PFSK-1 (cell line): Measurements from ENCODE around the gene WDR33.

Source experiments
- FOXP2 ChIP-seq: optimal IDR thresholded peaks from 2 replicates; pipeline ENCODE3; 2011; ENCODE audit warnings: borderline replicate concordance, control low read depth, inconsistent platforms; ENCODE audit not compliant: insufficient read depth; ENCODE audit errors: extremely low read length, extremely low read depth
- POLR2AphosphoS5 ChIP-seq: IDR thresholded peaks from 2 replicates; pipeline ENCODE4 v1.6.1; 2012; ENCODE audit warnings: low read depth, mild to moderate bottlenecking, control low read depth, low read length, moderate library complexity
- REST ChIP-seq, 2 experiments: IDR thresholded peaks; 2 replicates each; pipeline versions ENCODE4 v1.6.1 to v1.8.0; 2011 to 2012; ENCODE audit warnings: low read depth in 2 of 2, low read length in 2 of 2, control low read depth in 1 of 2, inconsistent platforms in 1 of 2, mild to moderate bottlenecking in 1 of 2, moderate library complexity in 1 of 2; ENCODE audit not compliant: insufficient read depth in 1 of 2
- SIN3A ChIP-seq: IDR thresholded peaks from 2 replicates; pipeline ENCODE4 v1.6.1; 2012; ENCODE audit warnings: mild to moderate bottlenecking, low read length, moderate library complexity, borderline replicate concordance; ENCODE audit not compliant: insufficient read depth
- TAF1 ChIP-seq: IDR thresholded peaks from 2 replicates; pipeline ENCODE4 v1.6.1; 2012; ENCODE audit warnings: low read length, control low read depth, borderline replicate concordance; ENCODE audit not compliant: insufficient read depth

Gene WDR33

DNA sequence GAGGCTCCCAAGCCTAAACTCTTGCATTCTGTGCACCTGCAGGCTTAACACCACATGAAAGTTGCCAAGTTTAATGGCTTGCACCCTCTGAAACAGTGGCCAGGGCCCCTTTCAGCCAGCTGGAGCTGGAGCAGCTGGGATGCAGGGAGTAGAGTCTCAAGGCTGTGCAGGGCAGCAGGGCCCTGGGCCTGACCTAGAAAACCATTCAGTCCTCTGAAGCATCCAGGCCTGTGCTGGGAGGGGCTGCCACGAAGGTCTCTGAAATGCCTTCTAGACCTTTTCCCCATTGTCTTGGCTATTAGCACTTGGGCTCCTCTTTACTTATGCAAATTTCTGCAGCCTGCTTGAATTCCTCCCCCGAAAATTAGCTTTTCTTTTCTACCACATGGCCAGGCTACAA is 120.3 kb downstream of the WDR33 start:
- TF ChIP-seq POLR2AphosphoS5 (no peak), SIN3A (no peak), REST (IDR thresholded peaks at IDR 0.05; ENCODE audit: insufficient read depth in 1 of 2, low read depth in 2 of 2, low read length in 2 of 2) (no peak), FOXP2 (no peak), TAF1 (no peak)

DNA sequence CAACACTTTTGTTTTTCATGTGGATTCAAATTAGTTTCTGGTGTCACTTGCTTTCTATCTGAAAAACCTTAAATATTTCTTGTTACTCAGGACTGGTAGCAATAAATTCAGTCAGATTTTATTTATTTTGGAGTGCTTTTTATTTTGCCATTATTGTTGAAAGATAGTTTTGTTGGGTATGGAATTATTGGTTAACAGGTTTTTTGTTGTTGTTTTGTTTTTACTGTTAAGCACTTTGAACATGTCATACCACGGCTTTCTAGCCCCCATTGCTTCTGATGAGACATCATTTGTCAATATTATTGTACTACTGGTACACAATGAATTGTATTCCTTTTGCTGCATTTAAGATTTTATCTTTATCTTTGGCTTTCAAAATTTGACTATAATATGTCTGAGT is 122.6 kb downstream of the WDR33 start:
- no peak for TF ChIP-seq SIN3A
- no peak for TF ChIP-seq REST (IDR thresholded peaks at IDR 0.05; ENCODE audit: insufficient read depth in 1 of 2, low read depth in 2 of 2, low read length in 2 of 2)
- no peak for TF ChIP-seq POLR2AphosphoS5
- no peak for TF ChIP-seq TAF1
- TF ChIP-seq FOXP2, result no peak

- TF ChIP-seq SIN3A (no peak), REST (IDR thresholded peaks at IDR 0.05; ENCODE audit: insufficient read depth in 1 of 2, low read depth in 2 of 2, low read length in 2 of 2) (no peak), POLR2AphosphoS5 (no peak)
These were observed 125.4 kb downstream of the WDR33 start for GRCh38 chr2:127685410-127686080.

GRCh38 chr2:127683757-127684156 is 127.2 kb downstream of the WDR33 start:
- TF ChIP-seq POLR2AphosphoS5 (no peak), TAF1 (no peak), SIN3A (no peak), REST (IDR thresholded peaks at IDR 0.05; ENCODE audit: insufficient read depth in 1 of 2, low read depth in 2 of 2, low read length in 2 of 2) (no peak), FOXP2 (no peak)

GRCh38 chr2:127683056-127683455 is 127.9 kb downstream of the WDR33 start:
- TF ChIP-seq SIN3A (no peak), TAF1 (no peak), POLR2AphosphoS5 (no peak), FOXP2 (no peak), REST (IDR thresholded peaks at IDR 0.05; ENCODE audit: insufficient read depth in 1 of 2, low read depth in 2 of 2, low read length in 2 of 2) (no peak)
